ENCODE measurements around the gene CTIF.
A peak's percentile ranks its signal among the peaks of the same experiment; 100 is the strongest.

Gene CTIF

GRCh38 chr18:48621815-48622555 lies 83.2 kb downstream of the CTIF start:
- no peak for DNase-seq

GRCh38 chr18:48622911-48623431 lies 84.1 kb downstream of the CTIF start:
- peak in 1 of 14 donors; percentile 52 for DNase-seq

- DNase-seq = no peak
Observed at GRCh38 chr18:48623468-48624235, 84.8 kb downstream of the CTIF start.

GRCh38 chr18:48624856-48625255 lies 86.0 kb downstream of the CTIF start:
- no peak for DNase-seq

GRCh38 chr18:48627216-48627615 lies 88.4 kb downstream of the CTIF start:
- DNase-seq = no peak

- no peak for DNase-seq
Observed at GRCh38 chr18:48629730-48630324, 91.0 kb downstream of the CTIF start.

- DNase-seq = no peak
Observed at GRCh38 chr18:48631851-48632250, 93.0 kb downstream of the CTIF start.

GRCh38 chr18:48632676-48633257 lies 93.9 kb downstream of the CTIF start:
- no peak for DNase-seq

- DNase-seq = no peak
Observed at GRCh38 chr18:48634491-48634890, 95.7 kb downstream of the CTIF start.

- DNase-seq = no peak
Observed at GRCh38 chr18:48634975-48635374, 96.1 kb downstream of the CTIF start.

GRCh38 chr18:48635806-48636205 lies 97.0 kb downstream of the CTIF start:
- DNase-seq = no peak

GRCh38 chr18:48636436-48636835 lies 97.6 kb downstream of the CTIF start:
- DNase-seq = no peak

GRCh38 chr18:48637081-48637990 lies 98.5 kb downstream of the CTIF start:
- no peak for DNase-seq

GRCh38 chr18:48638451-48638850 lies 99.6 kb downstream of the CTIF start:
- no peak for DNase-seq

- no peak for DNase-seq
Observed at GRCh38 chr18:48638896-48639771, 100.3 kb downstream of the CTIF start.

- DNase-seq = no peak
Observed at GRCh38 chr18:48639772-48640432, 101.1 kb downstream of the CTIF start.

- DNase-seq = no peak
Observed at GRCh38 chr18:48640566-48641270, 101.9 kb downstream of the CTIF start.

- no peak for DNase-seq
Observed at GRCh38 chr18:48641981-48642380, 103.2 kb downstream of the CTIF start.

GRCh38 chr18:48642503-48642902 lies 103.7 kb downstream of the CTIF start:
- no peak for DNase-seq

- no peak for DNase-seq
Observed at GRCh38 chr18:48643262-48643661, 104.4 kb downstream of the CTIF start.

All from C1 segment of cervical spinal cord (tissue), 14 donors.